HG03354 (cell line): ENCODE data around the gene TP53BP2.

Experiments used
- ATAC-seq: cut with Tn5 transposase; IDR thresholded peaks from one replicate; pipeline ENCODE4 v1.9.1; 2021; ENCODE audit warnings: mild to moderate bottlenecking; ENCODE audit not compliant: unreplicated experiment, poor library complexity, severe bottlenecking

The TP53BP2 gene

GRCh38 chr1:223730479-223731132, 115.1 kb downstream of the TP53BP2 start:
- no peak for ATAC-seq

- no peak for ATAC-seq
Observed at GRCh38 chr1:223729906-223730305, 115.8 kb downstream of the TP53BP2 start.
